ENCODE measurements around the gene MRPS17. TPM values are rescaled to one million over a fixed set of nuclear protein-coding genes. Genes with fewer than 3 reads are reported as not detected.
A peak's percentile ranks its signal among the peaks of the same experiment; 100 is the strongest.

The MRPS17 gene
- total RNA-seq, 2 donors from 2014 or later, result 5.8 to 11.6 TPM

DNA sequence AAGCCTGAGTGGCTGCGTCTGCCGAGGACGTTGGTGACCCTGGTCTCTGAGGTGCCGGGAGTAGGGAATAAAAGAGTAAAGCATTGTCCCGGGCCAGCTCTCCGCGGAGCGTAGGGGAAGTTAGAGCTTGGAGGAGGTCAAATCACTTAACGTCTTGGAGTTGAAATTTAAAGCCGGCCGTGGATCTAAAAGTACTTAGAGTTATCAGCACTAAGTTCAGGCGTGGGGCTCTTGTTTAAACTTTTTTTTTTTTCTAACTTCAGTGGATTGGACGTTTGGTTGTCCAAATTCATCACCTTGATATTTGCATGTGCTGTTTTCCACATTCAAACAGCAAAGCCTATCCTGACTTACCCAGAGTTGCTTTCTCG lies 13.4 kb downstream of the MRPS17 start:
- WGBS, result 1% methylated on average over 14 of the region's 14 CpGs
- Histone ChIP-seq H3K36me3 (no peaks in the 10 kb centered on the region), H3K9me3 (no peaks in the 10 kb centered on the region), H3K4me3 (peak overlapping the region; percentile 64 to 78), H3K27me3 (replicated peaks; ENCODE audit: insufficient read depth) (no peaks in the 10 kb centered on the region), H3K4me1 (replicated peaks) (peaks cover 6% of the 10 kb centered on the region), H3K27ac (peak overlapping the region; percentile 85 to 96)
- DNase-seq (ENCODE audit: low spot score), result peak; percentile 27
- intact Hi-C loops (cut with DNase I), result loop anchor here (10.0 kb wide), 2 partner anchors 90 to 320 kb away; partner anchors contain the start of genes CCT6A and PSPH
- TF ChIP-seq CTCF (IDR thresholded peaks at IDR 0.05), result no peak
- no peak for TF ChIP-seq POLR2AphosphoS5 (IDR thresholded peaks at IDR 0.05)
- TF ChIP-seq POLR2A (IDR thresholded peaks at IDR 0.05), result no peak

DNA sequence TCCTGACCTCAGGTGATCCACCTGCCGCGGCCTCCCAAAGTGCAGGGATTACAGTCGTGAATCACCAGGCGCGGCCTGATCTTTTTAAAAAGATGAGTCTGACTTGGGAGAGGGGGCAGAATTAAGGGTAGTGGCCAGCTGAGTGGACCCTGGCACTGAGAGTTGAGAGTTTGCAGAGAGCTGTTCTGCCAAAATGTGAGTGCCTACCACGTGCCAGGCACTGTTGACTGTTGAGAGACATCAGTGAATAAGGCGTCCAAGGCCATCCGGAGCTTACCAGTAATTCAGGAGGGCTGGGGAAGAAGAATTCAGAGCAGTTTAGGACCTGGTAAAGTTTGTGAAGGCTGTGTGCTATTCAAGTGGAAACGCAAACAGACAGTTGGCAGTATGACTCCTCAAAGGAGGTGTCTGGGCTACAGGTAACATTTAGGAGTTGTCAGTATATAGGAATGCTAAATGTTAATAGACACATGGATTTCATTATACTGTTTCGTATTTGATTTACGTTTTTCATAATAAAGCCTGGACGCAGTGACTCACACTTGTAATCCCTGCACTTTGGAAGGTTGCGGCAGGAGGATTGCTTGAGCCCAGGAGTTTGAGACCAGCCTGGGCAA lies 14.2 kb downstream of the MRPS17 start:
- WGBS, result 33% methylated on average over 13 of the region's 13 CpGs
- intact Hi-C loops (cut with DNase I), result loop anchor here (10.0 kb wide), 2 partner anchors 89 to 321 kb away; partner anchors contain the start of genes CCT6A and PSPH
- TF ChIP-seq POLR2AphosphoS5 (IDR thresholded peaks at IDR 0.05), result peak; percentile 71
- no peak for TF ChIP-seq CTCF (IDR thresholded peaks at IDR 0.05)
- no peak for TF ChIP-seq POLR2A (IDR thresholded peaks at IDR 0.05)
- peak; percentile 83 for DNase-seq (ENCODE audit: low spot score)
- Histone ChIP-seq H3K36me3 (no peaks in the 10 kb centered on the region), H3K9me3 (no peaks in the 10 kb centered on the region), H3K27me3 (replicated peaks; ENCODE audit: insufficient read depth) (no peaks in the 10 kb centered on the region), H3K4me3 (no peak overlapping the region), H3K4me1 (replicated peaks) (peaks cover 8% of the 10 kb centered on the region), H3K27ac (peak overlapping the region; percentile 85 to 96)

DNA sequence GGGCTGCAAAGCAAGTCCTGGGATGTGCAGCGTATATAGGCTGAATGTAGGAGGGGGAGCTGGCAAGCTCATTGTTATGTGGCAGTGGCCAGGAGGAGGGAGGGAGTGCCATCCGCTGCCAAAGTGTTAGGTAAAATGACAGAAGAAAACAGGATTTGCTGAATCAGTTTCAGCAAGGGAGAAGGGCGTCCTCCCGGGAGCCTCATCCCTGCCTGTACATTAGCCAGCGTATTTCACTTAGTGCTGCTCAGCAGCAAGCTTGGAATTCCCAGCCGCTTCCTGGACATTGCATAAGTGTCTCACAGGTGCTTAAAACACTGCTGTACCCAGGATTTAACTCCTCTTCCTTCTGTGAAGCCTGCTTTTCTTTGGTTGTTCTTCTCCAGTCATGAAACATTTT lies 15.2 kb downstream of the MRPS17 start:
- no peaks in the 10 kb centered on the region for H3K36me3 ChIP-seq
- H3K9me3 ChIP-seq, result no peaks in the 10 kb centered on the region
- peaks cover 9% of the 10 kb centered on the region for H3K4me1 ChIP-seq (replicated peaks)
- no peak overlapping the region for H3K4me3 ChIP-seq
- no peaks in the 10 kb centered on the region for H3K27me3 ChIP-seq (replicated peaks; ENCODE audit: insufficient read depth)
- peak overlapping the region; percentile 85 to 96 for H3K27ac ChIP-seq
- TF ChIP-seq CTCF (IDR thresholded peaks at IDR 0.05) (no peak), POLR2AphosphoS5 (IDR thresholded peaks at IDR 0.05) (no peak), POLR2A (IDR thresholded peaks at IDR 0.05) (no peak)
- WGBS, result 49% methylated on average over 6 of the region's 6 CpGs
- DNase-seq (ENCODE audit: low spot score), result peak; percentile 35
- intact Hi-C loops (cut with DNase I), result loop anchor here (10.0 kb wide), 2 partner anchors 88 to 322 kb away; partner anchors contain the start of genes CCT6A and PSPH

GRCh38 chr7:55969391-55969790 lies 17.7 kb downstream of the MRPS17 start:
- Histone ChIP-seq H3K4me1 (replicated peaks) (peaks cover 9% of the 10 kb centered on the region), H3K36me3 (no peaks in the 10 kb centered on the region), H3K27ac (no peak overlapping the region), H3K27me3 (replicated peaks; ENCODE audit: insufficient read depth) (no peaks in the 10 kb centered on the region), H3K9me3 (no peaks in the 10 kb centered on the region), H3K4me3 (no peak overlapping the region)
- TF ChIP-seq POLR2AphosphoS5 (IDR thresholded peaks at IDR 0.05), result no peak
- TF ChIP-seq POLR2A (IDR thresholded peaks at IDR 0.05), result no peak
- no peak for TF ChIP-seq CTCF (IDR thresholded peaks at IDR 0.05)
- 90% methylated on average over 11 of the region's 11 CpGs for WGBS
- no peak for DNase-seq (ENCODE audit: low spot score)
- intact Hi-C loops (cut with DNase I), result loop anchor here (10.0 kb wide), 2 partner anchors 85 to 325 kb away; partner anchors contain the start of genes CCT6A and PSPH

GRCh38 chr7:55970561-55970960 lies 18.9 kb downstream of the MRPS17 start:
- Histone ChIP-seq H3K27ac (no peak overlapping the region), H3K4me3 (no peak overlapping the region), H3K4me1 (replicated peaks) (peaks cover 9% of the 10 kb centered on the region), H3K9me3 (no peaks in the 10 kb centered on the region), H3K27me3 (replicated peaks; ENCODE audit: insufficient read depth) (no peaks in the 10 kb centered on the region), H3K36me3 (no peaks in the 10 kb centered on the region)
- TF ChIP-seq POLR2AphosphoS5 (IDR thresholded peaks at IDR 0.05) (no peak), CTCF (IDR thresholded peaks at IDR 0.05) (no peak), POLR2A (IDR thresholded peaks at IDR 0.05) (no peak)
- no peak for DNase-seq (ENCODE audit: low spot score)
- 84% methylated on average over 7 of the region's 7 CpGs for WGBS
- intact Hi-C loops (cut with DNase I), result no loop called here
